Testis (tissue), 2 donors: ENCODE measurements around the gene KIAA0586.

Experiments
- CTCF ChIP-seq, 3 experiments: fragments of 450-650 bp in 2 of 3; fragments of 200-600 bp in 1 of 3; sonication (generic) in 1 of 3; IDR thresholded peaks; one replicate each; pipeline ENCODE4 v1.5.1; 2016 to 2019; ENCODE audit warnings: antibody characterized with exemption in 3 of 3, mild to moderate bottlenecking in 2 of 3, moderate library complexity in 1 of 3
- POLR2A ChIP-seq: fragments of 450-650 bp; IDR thresholded peaks from one replicate; pipeline ENCODE4 v1.6.1; 2017; ENCODE audit warnings: antibody characterized with exemption, mild to moderate bottlenecking, moderate library complexity

- TF ChIP-seq CTCF (IDR thresholded peaks at IDR 0.05) (no peak), POLR2A (no peak)
Measured at GRCh38 chr14:58565832-58566231, 138.3 kb downstream of the KIAA0586 start.
